Neural cell (in vitro differentiated cells): ENCODE data around the gene MAP3K20.
"Not testable (repeated sequence)": the region's sequence is repeated elsewhere in the genome, so short reads cannot be mapped to it uniquely, and the experiment has no call there.

Experiments used
- CTCF ChIP-seq: fragments of 450-650 bp; IDR thresholded peaks from 2 replicates; pipeline ENCODE4 v1.5.1; 2014; ENCODE audit warnings: antibody characterized with exemption, mild to moderate bottlenecking, moderate library complexity; ENCODE audit not compliant: poor library complexity, severe bottlenecking
- EZH2 ChIP-seq: fragments of 200-600, 300-800 bp; shearing (Covaris generic), sonication (generic); IDR thresholded peaks from 2 replicates; pipeline ENCODE4 v1.6.1; 2014; ENCODE audit warnings: antibody characterized with exemption, low read length, borderline replicate concordance, mild to moderate bottlenecking; ENCODE audit not compliant: insufficient read depth, poor library complexity, severe bottlenecking
- RAD21 ChIP-seq: fragments of 450-650 bp; conservative IDR thresholded peaks from 2 replicates; pipeline ENCODE4 v1.6.1; 2014; ENCODE audit warnings: antibody characterized with exemption, mild to moderate bottlenecking, moderate library complexity
- TF ChIP-seq, protein P1 (sequence below): IDR thresholded peaks from 2 replicates; pipeline ENCODE4 v1.6.1; 2012; ENCODE audit warnings: borderline replicate concordance

- TF ChIP-seq CTCF, EZH2, RAD21: not testable (repeated sequence)
- TF ChIP-seq, protein P1, sequence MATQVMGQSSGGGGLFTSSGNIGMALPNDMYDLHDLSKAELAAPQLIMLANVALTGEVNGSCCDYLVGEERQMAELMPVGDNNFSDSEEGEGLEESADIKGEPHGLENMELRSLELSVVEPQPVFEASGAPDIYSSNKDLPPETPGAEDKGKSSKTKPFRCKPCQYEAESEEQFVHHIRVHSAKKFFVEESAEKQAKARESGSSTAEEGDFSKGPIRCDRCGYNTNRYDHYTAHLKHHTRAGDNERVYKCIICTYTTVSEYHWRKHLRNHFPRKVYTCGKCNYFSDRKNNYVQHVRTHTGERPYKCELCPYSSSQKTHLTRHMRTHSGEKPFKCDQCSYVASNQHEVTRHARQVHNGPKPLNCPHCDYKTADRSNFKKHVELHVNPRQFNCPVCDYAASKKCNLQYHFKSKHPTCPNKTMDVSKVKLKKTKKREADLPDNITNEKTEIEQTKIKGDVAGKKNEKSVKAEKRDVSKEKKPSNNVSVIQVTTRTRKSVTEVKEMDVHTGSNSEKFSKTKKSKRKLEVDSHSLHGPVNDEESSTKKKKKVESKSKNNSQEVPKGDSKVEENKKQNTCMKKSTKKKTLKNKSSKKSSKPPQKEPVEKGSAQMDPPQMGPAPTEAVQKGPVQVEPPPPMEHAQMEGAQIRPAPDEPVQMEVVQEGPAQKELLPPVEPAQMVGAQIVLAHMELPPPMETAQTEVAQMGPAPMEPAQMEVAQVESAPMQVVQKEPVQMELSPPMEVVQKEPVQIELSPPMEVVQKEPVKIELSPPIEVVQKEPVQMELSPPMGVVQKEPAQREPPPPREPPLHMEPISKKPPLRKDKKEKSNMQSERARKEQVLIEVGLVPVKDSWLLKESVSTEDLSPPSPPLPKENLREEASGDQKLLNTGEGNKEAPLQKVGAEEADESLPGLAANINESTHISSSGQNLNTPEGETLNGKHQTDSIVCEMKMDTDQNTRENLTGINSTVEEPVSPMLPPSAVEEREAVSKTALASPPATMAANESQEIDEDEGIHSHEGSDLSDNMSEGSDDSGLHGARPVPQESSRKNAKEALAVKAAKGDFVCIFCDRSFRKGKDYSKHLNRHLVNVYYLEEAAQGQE: not testable (repeated sequence)
Observed at GRCh38 chr2:173309370-173309769, 233.7 kb downstream of the MAP3K20 start.
